NCI-H2227 treated with DMSO at 0.1 percent for 48 hours (cell line): Measurements from ENCODE around the gene APBB2.
"Not testable (repeated sequence)": the region's sequence is repeated elsewhere in the genome, so short reads cannot be mapped to it uniquely, and the experiment has no call there.

Source experiments
- DNase-seq: peaks from one replicate; lab custom pipeline; 2025; lab: John Stamatoyannopoulos, UW

APBB2 gene

GRCh38 chr4:41156574-41156973, 57.8 kb downstream of the APBB2 start:
- DNase-seq: no peak

GRCh38 chr4:41155194-41155830, 59.0 kb downstream of the APBB2 start:
- DNase-seq: no peak

- DNase-seq: no peak
These were observed 59.5 kb downstream of the APBB2 start for GRCh38 chr4:41154814-41155177.

- DNase-seq: no peak
These were observed 60.1 kb downstream of the APBB2 start for GRCh38 chr4:41154010-41154813.

GRCh38 chr4:41150401-41150800, 63.9 kb downstream of the APBB2 start:
- no peak for DNase-seq

- DNase-seq: not testable (repeated sequence)
These were observed 64.8 kb downstream of the APBB2 start for GRCh38 chr4:41149568-41149967.

- no peak for DNase-seq
These were observed 65.4 kb downstream of the APBB2 start for GRCh38 chr4:41148931-41149330.

- DNase-seq: no peak
These were observed 66.0 kb downstream of the APBB2 start for GRCh38 chr4:41148292-41148691.

GRCh38 chr4:41147570-41147969, 66.8 kb downstream of the APBB2 start:
- DNase-seq: not testable (repeated sequence)

GRCh38 chr4:41146716-41147506, 67.4 kb downstream of the APBB2 start:
- peak; percentile 33 for DNase-seq

GRCh38 chr4:41146196-41146595, 68.1 kb downstream of the APBB2 start:
- no peak for DNase-seq

- DNase-seq: no peak
These were observed 68.7 kb downstream of the APBB2 start for GRCh38 chr4:41145571-41146078.

- no peak for DNase-seq
These were observed 69.5 kb downstream of the APBB2 start for GRCh38 chr4:41144812-41145211.

- no peak for DNase-seq
These were observed 70.3 kb downstream of the APBB2 start for GRCh38 chr4:41144040-41144379.

- no peak for DNase-seq
These were observed 70.9 kb downstream of the APBB2 start for GRCh38 chr4:41143311-41144039.

GRCh38 chr4:41142376-41143310, 71.7 kb downstream of the APBB2 start:
- DNase-seq: no peak

- DNase-seq: no peak
These were observed 72.4 kb downstream of the APBB2 start for GRCh38 chr4:41141900-41142299.

GRCh38 chr4:41140410-41140809, 73.9 kb downstream of the APBB2 start:
- no peak for DNase-seq

- DNase-seq: no peak
These were observed 76.5 kb downstream of the APBB2 start for GRCh38 chr4:41137879-41138278.

GRCh38 chr4:41136456-41136855, 77.9 kb downstream of the APBB2 start:
- no peak for DNase-seq

GRCh38 chr4:41135801-41136200, 78.5 kb downstream of the APBB2 start:
- DNase-seq: no peak
